ENCODE data around the gene FCN3. TPM values are rescaled to one million over a fixed set of nuclear protein-coding genes. Genes with fewer than 3 reads are reported as not detected.

FCN3 gene
- total RNA-seq, 4 donors from 2014 or later: 2.3 to 7.1 (median 3.7) TPM

GRCh38 chr1:27403065-27403726 lies 28.6 kb upstream of the FCN3 start:
- Histone ChIP-seq H3K4me3 (peak overlapping the region; percentile 16), H3K27ac (peak overlapping the region; percentile 89), H3K9me3 (no peaks in the 10 kb centered on the region), H3K4me1 (peaks cover 91% of the 10 kb centered on the region), H3K36me3 (peaks cover 24% of the 10 kb centered on the region), H3K27me3 (no peaks in the 10 kb centered on the region)
- 16% methylated on average over 11 of the region's 24 CpGs for WGBS
- DNase-seq (ENCODE audit: low spot score in 2 of 2): peak in 1 of 2 donors; percentile 90
- no peak for TF ChIP-seq POLR2AphosphoS5 (IDR thresholded peaks at IDR 0.05)
- TF ChIP-seq EP300 (IDR thresholded peaks at IDR 0.05): no peak
- no peak for TF ChIP-seq POLR2A (IDR thresholded peaks at IDR 0.05)
- TF ChIP-seq CTCF (IDR thresholded peaks at IDR 0.05): no peak

- 22% methylated on average over 5 of the region's 8 CpGs for whole genome bisulfite sequencing
- H3K4me3 ChIP-seq: no peak overlapping the region
- H3K9me3 ChIP-seq: no peaks in the 10 kb centered on the region
- peaks cover 89% of the 10 kb centered on the region for H3K4me1 ChIP-seq
- H3K27me3 ChIP-seq: no peaks in the 10 kb centered on the region
- peak overlapping the region; percentile 89 for H3K27ac ChIP-seq
- H3K36me3 ChIP-seq: peaks cover 15% of the 10 kb centered on the region
- DNase-seq (ENCODE audit: low spot score in 2 of 2): peak in 1 of 2 donors; percentile 90
- TF ChIP-seq CTCF (IDR thresholded peaks at IDR 0.05): peak; percentile 12 to 46
- TF ChIP-seq EP300 (IDR thresholded peaks at IDR 0.05): no peak
- no peak for TF ChIP-seq POLR2AphosphoS5 (IDR thresholded peaks at IDR 0.05)
- TF ChIP-seq POLR2A (IDR thresholded peaks at IDR 0.05): no peak
Measured at GRCh38 chr1:27402349-27402754, 27.7 kb upstream of the FCN3 start.

- Histone ChIP-seq H3K27ac (no peak overlapping the region), H3K36me3 (peaks cover 1% of the 10 kb centered on the region), H3K27me3 (no peaks in the 10 kb centered on the region), H3K9me3 (no peaks in the 10 kb centered on the region), H3K4me1 (peaks cover 85% of the 10 kb centered on the region), H3K4me3 (no peak overlapping the region)
- WGBS: 90% methylated on average over 5 of the region's 5 CpGs
- TF ChIP-seq POLR2AphosphoS5 (IDR thresholded peaks at IDR 0.05) (peak in 1 of 3 donors; percentile 27), POLR2A (IDR thresholded peaks at IDR 0.05) (no peak)
- no peak for DNase-seq (ENCODE audit: low spot score in 2 of 2)
Measured at GRCh38 chr1:27400963-27401341, 26.3 kb upstream of the FCN3 start.

GRCh38 chr1:27400082-27400962 lies 25.7 kb upstream of the FCN3 start:
- no peak overlapping the region for H3K4me3 ChIP-seq
- no peak for DNase-seq (ENCODE audit: low spot score in 2 of 2)
- 33% methylated on average over 13 of the region's 13 CpGs for whole genome bisulfite sequencing

More at GRCh38 chr1:27400082-27400962, 25.7 kb upstream of the FCN3 start:
- H3K36me3 ChIP-seq: no peaks in the 10 kb centered on the region
- no peaks in the 10 kb centered on the region for H3K9me3 ChIP-seq
- H3K27me3 ChIP-seq: no peaks in the 10 kb centered on the region
- H3K27ac ChIP-seq: no peak overlapping the region
- no peak for TF ChIP-seq EP300 (IDR thresholded peaks at IDR 0.05)
- TF ChIP-seq POLR2AphosphoS5 (IDR thresholded peaks at IDR 0.05): no peak
- TF ChIP-seq CTCF (IDR thresholded peaks at IDR 0.05): no peak
- no peak for TF ChIP-seq POLR2A (IDR thresholded peaks at IDR 0.05)
- H3K4me1 ChIP-seq: peaks cover 85% of the 10 kb centered on the region

Data from suprapubic skin (tissue), 4 donors.